ENCODE data around the gene SCYGR2. TPM values are rescaled to one million over a fixed set of nuclear protein-coding genes. Genes with fewer than 3 reads are reported as not detected.

SCYGR2 gene
- total RNA-seq, 1 experiment from 2014 or later = not detected

GRCh38 chr2:227606476-227606875 lies 7.8 kb downstream of the SCYGR2 start:
- H3K27ac ChIP-seq (ENCODE audit: low read depth, low read length, poor library complexity, severe bottlenecking) = no peak overlapping the region
- DNase-seq (ENCODE audit: low spot score) = no peak
- TF ChIP-seq CTCF (conservative IDR thresholded peaks at IDR 0.05; ENCODE audit: low read depth, low read length) (no peak), EZH2 (IDR thresholded peaks at IDR 0.05; ENCODE audit: borderline replicate concordance, low read depth, low read length, poor library complexity, severe bottlenecking) (no peak)
- CTCF ChIA-PET = no interaction called here
- H3K4me1 ChIP-seq (ENCODE audit: insufficient read depth, low read length, poor library complexity, severe bottlenecking) = no peaks in the 10 kb centered on the region
- POLR2A ChIA-PET (ENCODE audit: low non-redundant PET) = no interaction called here
- no peaks in the 10 kb centered on the region for H3K36me3 ChIP-seq (ENCODE audit: insufficient read depth, low read length, poor library complexity, severe bottlenecking)
- no peaks in the 10 kb centered on the region for H3K9me3 ChIP-seq (ENCODE audit: low read depth, low read length, poor library complexity, severe bottlenecking)
- H3K27me3 ChIP-seq (replicated peaks; ENCODE audit: insufficient read depth, low read depth, low read length, poor library complexity) = no peaks in the 10 kb centered on the region
- BruUV-seq (replicated peaks) = no TSS peak
- intact Hi-C loops (cut with micrococcal nuclease; ENCODE audit: unreplicated experiment) = no loop called here
- no peak overlapping the region for H3K4me3 ChIP-seq (ENCODE audit: low read depth, low read length, poor library complexity, severe bottlenecking)

DNA sequence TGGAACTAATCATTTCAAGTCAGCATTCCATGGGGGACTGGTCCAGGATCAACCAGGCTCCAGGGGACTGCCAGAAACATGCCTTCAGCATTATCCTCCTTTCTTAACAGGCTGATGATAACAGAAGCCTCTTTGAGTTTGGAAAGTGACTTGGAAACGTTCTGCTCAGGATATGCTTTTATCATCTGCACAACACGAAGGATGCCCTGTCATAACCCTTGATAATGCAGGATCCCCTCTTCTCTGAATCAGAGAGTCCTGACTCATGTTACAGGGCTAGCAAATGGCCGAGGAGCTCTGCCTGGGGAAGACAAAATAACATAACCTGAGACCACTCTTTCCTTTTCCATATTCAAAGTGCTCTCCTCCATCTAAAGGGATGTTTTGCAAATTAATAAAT lies 9.2 kb downstream of the SCYGR2 start:
- no peak for TF ChIP-seq EZH2 (IDR thresholded peaks at IDR 0.05; ENCODE audit: borderline replicate concordance, low read depth, low read length, poor library complexity, severe bottlenecking)
- no peak for TF ChIP-seq CTCF (conservative IDR thresholded peaks at IDR 0.05; ENCODE audit: low read depth, low read length)
- H3K27ac ChIP-seq (ENCODE audit: low read depth, low read length, poor library complexity, severe bottlenecking) = no peak overlapping the region
- ChIA-PET CTCF (interaction anchor here (0.6 kb wide), 1 partner anchor 38 kb away, joined by 8 read pairs; no protein-coding TSS in a partner anchor), POLR2A (ENCODE audit: low non-redundant PET) (no interaction called here)
- BruUV-seq (replicated peaks) = no TSS peak
- no peaks in the 10 kb centered on the region for H3K36me3 ChIP-seq (ENCODE audit: insufficient read depth, low read length, poor library complexity, severe bottlenecking)
- H3K9me3 ChIP-seq (ENCODE audit: low read depth, low read length, poor library complexity, severe bottlenecking) = no peaks in the 10 kb centered on the region
- no peaks in the 10 kb centered on the region for H3K27me3 ChIP-seq (replicated peaks; ENCODE audit: insufficient read depth, low read depth, low read length, poor library complexity)
- intact Hi-C loops (cut with micrococcal nuclease; ENCODE audit: unreplicated experiment) = no loop called here
- H3K4me3 ChIP-seq (ENCODE audit: low read depth, low read length, poor library complexity, severe bottlenecking) = no peak overlapping the region
- no peak for DNase-seq (ENCODE audit: low spot score)
- no peaks in the 10 kb centered on the region for H3K4me1 ChIP-seq (ENCODE audit: insufficient read depth, low read length, poor library complexity, severe bottlenecking)

- TF ChIP-seq EZH2 (IDR thresholded peaks at IDR 0.05; ENCODE audit: borderline replicate concordance, low read depth, low read length, poor library complexity, severe bottlenecking) = no peak
- no peak for TF ChIP-seq CTCF (conservative IDR thresholded peaks at IDR 0.05; ENCODE audit: low read depth, low read length)
- POLR2A ChIA-PET (ENCODE audit: low non-redundant PET) = no interaction called here
- CTCF ChIA-PET = interaction anchor here (0.6 kb wide), 2 partner anchors 10 to 37 kb away, joined by 3 to 8 read pairs; no protein-coding TSS in a partner anchor
- no peak for DNase-seq (ENCODE audit: low spot score)
- Histone ChIP-seq H3K4me3 (ENCODE audit: low read depth, low read length, poor library complexity, severe bottlenecking) (no peak overlapping the region), H3K36me3 (ENCODE audit: insufficient read depth, low read length, poor library complexity, severe bottlenecking) (no peaks in the 10 kb centered on the region), H3K9me3 (ENCODE audit: low read depth, low read length, poor library complexity, severe bottlenecking) (no peaks in the 10 kb centered on the region), H3K27ac (ENCODE audit: low read depth, low read length, poor library complexity, severe bottlenecking) (no peak overlapping the region), H3K4me1 (ENCODE audit: insufficient read depth, low read length, poor library complexity, severe bottlenecking) (no peaks in the 10 kb centered on the region), H3K27me3 (replicated peaks; ENCODE audit: insufficient read depth, low read depth, low read length, poor library complexity) (no peaks in the 10 kb centered on the region)
- intact Hi-C loops (cut with micrococcal nuclease; ENCODE audit: unreplicated experiment) = no loop called here
- BruUV-seq (replicated peaks) = no TSS peak
Observed at GRCh38 chr2:227608561-227609338, 10.1 kb downstream of the SCYGR2 start.

Data from A673 (cell line).